ENCODE measurements around the gene GRM8.

GRCh38 chr7:127257086-127257485, 4.3 kb upstream of the GRM8 start:
- TF ChIP-seq CTCF (optimal IDR thresholded peaks at IDR 0.05 in 1 of 3, IDR thresholded peaks at IDR 0.05 in 1 of 3, conservative IDR thresholded peaks at IDR 0.05 in 1 of 3; ENCODE audit: extremely low read depth in 1 of 3, insufficient read depth in 2 of 3, low read length in 3 of 3) (no peak), EZH2 (IDR thresholded peaks at IDR 0.05; ENCODE audit: low read length) (no peak)
